ENCODE data around the gene ZNF30.

ZNF30 gene

DNA sequence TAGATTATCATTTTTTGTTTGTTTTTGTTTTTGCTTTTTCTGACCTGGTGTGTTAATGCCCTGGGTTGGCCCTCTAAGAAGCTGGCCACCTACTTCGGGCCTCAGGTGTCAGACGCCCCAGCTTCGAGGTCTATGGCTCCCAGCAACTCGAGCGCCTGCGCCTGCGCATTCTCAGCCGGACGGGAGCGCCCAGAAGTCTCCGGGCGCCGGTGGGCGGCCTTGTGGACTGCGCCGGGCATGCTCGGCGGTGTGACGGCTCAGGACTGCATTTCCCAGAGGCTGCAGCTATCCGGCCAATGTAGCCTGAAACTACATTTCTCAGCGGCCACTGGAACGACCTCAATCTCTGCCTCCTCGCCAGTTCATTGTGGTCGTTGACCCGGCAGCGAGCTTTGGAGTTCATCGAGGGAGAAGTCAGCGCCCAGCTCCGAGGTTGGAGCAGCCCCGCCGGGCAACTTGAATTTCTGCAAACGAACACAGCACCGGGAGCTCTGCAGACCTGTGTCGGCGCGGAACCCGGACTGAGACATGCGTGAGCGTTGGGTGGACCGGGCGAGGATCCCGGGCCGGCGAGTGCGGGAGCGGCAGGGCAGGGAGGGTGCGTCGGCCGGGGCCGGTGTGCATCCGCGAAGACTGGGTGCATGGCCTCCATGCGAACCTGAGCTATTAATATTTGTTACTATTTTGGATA, at the start of gene ZNF30:
Gene ZNF30, plus strand, starts transcription at position 219 of the 691 bp plus-strand sequence. CDS start 3,045 bp downstream, outside the sequence.
- ChIA-PET CTCF (interaction anchor here (0.7 to 1.7 kb wide), 6 partner anchors 26 to 209 kb away, joined by 3 to 4 read pairs (median 3); no protein-coding TSS in a partner anchor), POLR2A (no interaction called here)
- TF ChIP-seq, protein P1, sequence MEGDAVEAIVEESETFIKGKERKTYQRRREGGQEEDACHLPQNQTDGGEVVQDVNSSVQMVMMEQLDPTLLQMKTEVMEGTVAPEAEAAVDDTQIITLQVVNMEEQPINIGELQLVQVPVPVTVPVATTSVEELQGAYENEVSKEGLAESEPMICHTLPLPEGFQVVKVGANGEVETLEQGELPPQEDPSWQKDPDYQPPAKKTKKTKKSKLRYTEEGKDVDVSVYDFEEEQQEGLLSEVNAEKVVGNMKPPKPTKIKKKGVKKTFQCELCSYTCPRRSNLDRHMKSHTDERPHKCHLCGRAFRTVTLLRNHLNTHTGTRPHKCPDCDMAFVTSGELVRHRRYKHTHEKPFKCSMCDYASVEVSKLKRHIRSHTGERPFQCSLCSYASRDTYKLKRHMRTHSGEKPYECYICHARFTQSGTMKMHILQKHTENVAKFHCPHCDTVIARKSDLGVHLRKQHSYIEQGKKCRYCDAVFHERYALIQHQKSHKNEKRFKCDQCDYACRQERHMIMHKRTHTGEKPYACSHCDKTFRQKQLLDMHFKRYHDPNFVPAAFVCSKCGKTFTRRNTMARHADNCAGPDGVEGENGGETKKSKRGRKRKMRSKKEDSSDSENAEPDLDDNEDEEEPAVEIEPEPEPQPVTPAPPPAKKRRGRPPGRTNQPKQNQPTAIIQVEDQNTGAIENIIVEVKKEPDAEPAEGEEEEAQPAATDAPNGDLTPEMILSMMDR (IDR thresholded peaks at IDR 0.05; ENCODE audit: control extremely low read depth, extremely low read depth, low read depth, missing control alignments) = no peak
- DNase-seq (ENCODE audit: extremely low spot score) = peak; percentile 95

DNA sequence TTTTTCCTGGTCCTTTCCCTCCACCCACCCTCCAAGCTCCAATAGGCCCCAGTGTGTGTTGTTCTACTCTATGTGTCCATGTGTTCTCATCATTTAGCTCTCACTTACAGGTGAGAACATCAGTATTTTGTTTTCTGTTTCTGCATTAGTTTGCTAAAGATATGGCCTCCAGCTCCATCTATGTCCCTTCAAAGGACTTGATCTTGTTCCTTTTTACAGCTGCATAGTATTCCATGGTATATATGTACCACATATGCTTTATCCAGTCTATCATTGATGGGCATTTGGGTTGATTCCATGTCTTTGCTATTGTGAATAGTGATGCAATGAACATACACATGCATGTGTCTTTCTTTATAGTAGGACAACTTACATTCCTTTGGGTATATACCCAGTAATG, 47.1 kb upstream of the ZNF30 start:
- CTCF ChIA-PET = no interaction called here
- no peak for DNase-seq (ENCODE audit: extremely low spot score)
- POLR2A ChIA-PET = no interaction called here
- TF ChIP-seq, protein P1 (IDR thresholded peaks at IDR 0.05; ENCODE audit: control extremely low read depth, extremely low read depth, low read depth, missing control alignments) = no peak

DNA sequence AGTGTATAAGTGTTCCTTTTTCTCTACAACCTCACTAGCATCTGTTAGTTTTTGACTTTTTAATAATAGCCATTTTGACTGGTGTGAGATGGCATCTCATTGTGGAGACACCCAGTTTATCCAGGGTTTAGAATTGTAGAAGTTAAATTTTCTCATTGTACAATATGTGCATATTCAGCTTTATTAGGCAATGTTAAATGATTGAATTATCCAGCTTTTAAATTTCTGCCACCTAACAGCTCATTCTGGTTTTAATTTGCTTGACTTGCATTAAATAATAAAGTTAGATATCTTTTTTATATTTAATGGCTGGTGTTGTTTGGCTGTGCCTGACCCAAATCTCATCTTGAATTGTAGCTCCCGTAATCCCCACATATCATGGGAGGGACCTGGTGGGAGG, 46.7 kb upstream of the ZNF30 start:
- TF ChIP-seq, protein P1 (IDR thresholded peaks at IDR 0.05; ENCODE audit: control extremely low read depth, extremely low read depth, low read depth, missing control alignments) = no peak
- ChIA-PET CTCF (no interaction called here), POLR2A (no interaction called here)
- DNase-seq (ENCODE audit: extremely low spot score) = no peak

DNA sequence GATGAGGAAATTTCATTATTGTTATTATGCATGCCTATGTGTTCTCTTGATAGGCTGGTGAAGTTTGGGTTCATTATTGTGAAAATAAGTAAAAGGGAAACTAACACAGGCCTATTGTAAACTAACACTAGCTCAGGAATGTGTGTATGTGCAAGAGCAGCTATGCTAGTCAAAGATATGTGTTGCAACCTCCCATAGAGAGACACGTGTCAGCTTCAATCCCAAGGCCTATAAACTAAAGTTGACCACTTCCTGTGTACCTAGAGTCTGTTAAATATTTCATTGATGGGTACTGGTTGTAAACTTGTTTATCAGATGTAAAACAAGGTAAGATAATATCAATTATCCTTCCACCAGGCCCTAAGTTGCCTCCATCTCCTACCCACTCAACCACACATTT, 44.7 kb upstream of the ZNF30 start:
- TF ChIP-seq, protein P1 (IDR thresholded peaks at IDR 0.05; ENCODE audit: control extremely low read depth, extremely low read depth, low read depth, missing control alignments) = no peak
- POLR2A ChIA-PET = no interaction called here
- CTCF ChIA-PET = no interaction called here
- no peak for DNase-seq (ENCODE audit: extremely low spot score)

DNA sequence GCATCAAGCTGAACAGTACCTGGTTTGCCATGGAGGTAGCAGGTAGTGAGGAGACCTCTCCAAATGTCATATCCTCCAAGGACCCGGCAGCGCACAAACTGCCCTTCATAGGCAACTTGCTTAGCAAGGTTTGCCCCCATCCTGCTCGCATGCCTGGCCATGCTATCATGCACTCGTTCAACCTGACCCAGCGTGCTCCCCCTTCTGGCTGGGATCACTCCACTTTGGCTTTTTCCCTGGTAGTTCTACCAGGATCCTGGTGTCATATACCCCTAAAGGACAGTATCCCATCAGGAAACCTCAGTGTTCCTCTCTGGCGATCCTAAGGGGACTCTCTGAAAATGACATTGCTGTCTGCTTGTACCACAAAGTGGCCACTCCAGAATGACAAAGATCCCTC, 38.6 kb upstream of the ZNF30 start:
- TF ChIP-seq, protein P1 (IDR thresholded peaks at IDR 0.05; ENCODE audit: control extremely low read depth, extremely low read depth, low read depth, missing control alignments) = no peak
- no peak for DNase-seq (ENCODE audit: extremely low spot score)
- POLR2A ChIA-PET = no interaction called here
- CTCF ChIA-PET = interaction anchor here (1.3 kb wide), 1 partner anchor 42 kb away, joined by 4 read pairs; no protein-coding TSS in a partner anchor

DNA sequence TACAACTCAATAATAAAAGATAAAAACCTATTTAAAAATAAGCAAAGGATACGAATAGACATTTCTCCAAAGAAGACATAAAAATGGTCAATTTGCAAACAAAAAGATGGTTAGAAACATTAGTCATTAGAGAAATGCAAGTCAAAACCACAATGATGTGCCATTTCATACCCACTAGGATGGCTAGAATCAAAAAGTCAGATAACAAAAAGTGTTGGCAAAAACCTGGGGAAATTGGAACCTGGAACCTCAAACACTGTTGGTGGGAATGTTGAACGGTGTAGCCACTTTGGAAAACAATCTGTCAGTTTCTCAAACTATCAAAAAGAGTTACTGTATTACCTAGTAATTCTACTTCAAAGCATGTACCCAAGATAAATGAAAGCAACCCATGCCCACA, 26.5 kb upstream of the ZNF30 start:
- CTCF ChIA-PET = no interaction called here
- DNase-seq (ENCODE audit: extremely low spot score) = no peak

More for the DNA sequence above, 26.5 kb upstream of the ZNF30 start:
- POLR2A ChIA-PET = no interaction called here
- TF ChIP-seq, protein P1 (IDR thresholded peaks at IDR 0.05; ENCODE audit: control extremely low read depth, extremely low read depth, low read depth, missing control alignments) = no peak
